H1 (cell line): ENCODE data around the gene UVRAG. TPM values are rescaled to one million over a fixed set of nuclear protein-coding genes. Genes with fewer than 3 reads are reported as not detected.

Experiments used
- CTCF ChIA-PET: fragments of 300-600 bp; sonication (Branson Sonifier 250); formaldehyde crosslinking; loops from one replicate; lab custom pipeline; 2021; ENCODE audit not compliant: partially characterized antibody; lab: Charles Lee
- POLR2A ChIA-PET: fragments of 300-600 bp; sonication (Branson Sonifier 250); formaldehyde crosslinking; loops from one replicate; lab custom pipeline; 2021; ENCODE audit warnings: inconsistent platforms; ENCODE audit not compliant: partially characterized antibody; lab: Charles Lee
- DNase-seq, 2 experiments: peaks; one replicate each; pipeline versions ENCODE4 v3.0.0 to v3.0.0-alpha.2; 2010 to 2022; ENCODE audit warnings: low spot score in 2 of 2, low read depth in 1 of 2, mixed read lengths in 1 of 2
- FAIRE-seq: peaks from 2 replicates; lab custom pipeline; 2011; peaks lifted over from hg19 to GRCh38; lab: Jason Lieb, UNC
- H2AFZ ChIP-seq: 2 replicates; pipeline ENCODE4 v1.8.1; 2012; ENCODE audit warnings: low read length, inconsistent platforms
- H2AK5ac ChIP-seq: 2 replicates; pipeline ENCODE4 v1.6.1; 2013; ENCODE audit warnings: low read depth, low read length
- H2BK120ac ChIP-seq: replicated peaks from 2 replicates; pipeline ENCODE3; 2013; ENCODE audit warnings: low read depth, low read length, inconsistent platforms
- H2BK12ac ChIP-seq: 2 replicates; pipeline ENCODE4 v1.6.1; 2013; ENCODE audit warnings: low read depth, low read length
- H2BK15ac ChIP-seq: 2 replicates; pipeline ENCODE4 v1.6.1; 2013; ENCODE audit warnings: low read length
- H2BK20ac ChIP-seq: 2 replicates; pipeline ENCODE4 v1.6.1; 2013; ENCODE audit warnings: low read length
- H2BK5ac ChIP-seq: 2 replicates; pipeline ENCODE4 v1.6.1; 2013; ENCODE audit warnings: low read depth, low read length
- H3K14ac ChIP-seq: 2 replicates; pipeline ENCODE4 v1.6.1; 2013; ENCODE audit warnings: inconsistent platforms; ENCODE audit not compliant: insufficient read length
- H3K18ac ChIP-seq: 2 replicates; pipeline ENCODE4 v1.6.1; 2013; ENCODE audit warnings: low read length; ENCODE audit errors: extremely low read depth
- H3K23ac ChIP-seq: 2 replicates; pipeline ENCODE4 v1.6.1; 2013; ENCODE audit warnings: inconsistent platforms; ENCODE audit not compliant: insufficient read length
- H3K23me2 ChIP-seq: 2 replicates; pipeline ENCODE4 v1.6.1; 2013; ENCODE audit warnings: low read depth, low read length
- H3K27ac ChIP-seq: 2 replicates; pipeline ENCODE4 v1.6.1; 2011; ENCODE audit warnings: low read depth, low read length, inconsistent platforms
- H3K27me3 ChIP-seq, 4 experiments: replicated peaks in 1 of 4; 1 replicate in 1 of 4; 2 replicates in 3 of 4; pipeline versions ENCODE4 v1.6.1 to v1.8.1; 2011 to 2013; ENCODE audit warnings: low read length in 3 of 4, mild to moderate bottlenecking in 3 of 4, inconsistent platforms in 2 of 4, mixed read lengths in 2 of 4, moderate library complexity in 1 of 4; ENCODE audit not compliant: control insufficient read depth in 3 of 4, insufficient read depth in 3 of 4; ENCODE audit errors: extremely low read depth in 1 of 4
- H3K36me3 ChIP-seq, 4 experiments: 2 replicates each; pipeline versions ENCODE4 v1.6.1 to v1.8.1; 2011 to 2013; ENCODE audit warnings: mild to moderate bottlenecking in 4 of 4, low read length in 3 of 4, moderate library complexity in 2 of 4, control low read depth in 1 of 4, inconsistent platforms in 1 of 4; ENCODE audit not compliant: insufficient read depth in 4 of 4, control insufficient read depth in 2 of 4
- H3K4ac ChIP-seq: replicated peaks from 2 replicates; pipeline ENCODE3; 2013; ENCODE audit warnings: low read length, low read depth, mixed read lengths, inconsistent platforms; ENCODE audit not compliant: insufficient read length
- H3K4me1 ChIP-seq, 4 experiments: replicated peaks in 1 of 4; 1 replicate in 1 of 4; 2 replicates in 3 of 4; pipeline versions ENCODE4 v1.6.1 to v1.8.1; 2011 to 2013; ENCODE audit warnings: low read length in 3 of 4, inconsistent platforms in 2 of 4, mixed read lengths in 1 of 4; ENCODE audit not compliant: insufficient read depth in 4 of 4, control insufficient read depth in 3 of 4
- H3K4me2 ChIP-seq, 2 experiments: 2 replicates each; pipeline versions ENCODE4 v1.6.1 to v1.8.1; 2011 to 2013; ENCODE audit warnings: low read depth in 2 of 2, low read length in 2 of 2, control low read depth in 1 of 2, inconsistent platforms in 1 of 2, mild to moderate bottlenecking in 1 of 2; ENCODE audit not compliant: insufficient read depth in 1 of 2
- H3K4me3 ChIP-seq, 4 experiments: fragments of 200-600, 300-600 bp in 1 of 4; sonication (generic), shearing (Covaris generic), sonication (Bioruptor Twin) in 1 of 4; 2 replicates each; pipeline versions ENCODE4 v1.5.1 to v1.8.1; 2011 to 2016; ENCODE audit warnings: low read length in 4 of 4, low read depth in 3 of 4, control low read depth in 2 of 4, inconsistent platforms in 2 of 4, mild to moderate bottlenecking in 2 of 4, mixed read lengths in 1 of 4, moderate library complexity in 1 of 4; ENCODE audit not compliant: insufficient read depth in 2 of 4; ENCODE audit errors: extremely low read depth in 1 of 4
- H3K56ac ChIP-seq: replicated peaks from 2 replicates; pipeline ENCODE3; 2013; ENCODE audit warnings: low read depth, mild to moderate bottlenecking, mixed read lengths, low read length, inconsistent platforms; ENCODE audit not compliant: insufficient read length
- H3K79me1 ChIP-seq: 2 replicates; pipeline ENCODE4 v1.6.1; 2013; ENCODE audit warnings: low read depth, low read length, control low read depth
- H3K79me2 ChIP-seq, 2 experiments: 2 replicates each; pipeline versions ENCODE4 v1.6.1 to v1.8.1; 2012 to 2013; ENCODE audit warnings: low read length in 2 of 2, mild to moderate bottlenecking in 2 of 2, inconsistent platforms in 1 of 2; ENCODE audit not compliant: insufficient read depth in 2 of 2, control insufficient read depth in 1 of 2
- H3K9ac ChIP-seq, 4 experiments: replicated peaks in 1 of 4; 1 replicate in 1 of 4; 2 replicates in 3 of 4; pipeline versions ENCODE4 v1.6.1 to v1.8.1; 2011 to 2013; ENCODE audit warnings: low read depth in 3 of 4, low read length in 3 of 4, control low read depth in 2 of 4, mild to moderate bottlenecking in 2 of 4, moderate library complexity in 2 of 4, inconsistent platforms in 1 of 4; ENCODE audit errors: extremely low read depth in 1 of 4
- H3K9me3 ChIP-seq, 2 experiments: 2 replicates each; pipeline versions ENCODE4 v1.6.1 to v1.8.1; 2012 to 2013; ENCODE audit warnings: mild to moderate bottlenecking in 2 of 2, moderate library complexity in 2 of 2, control low read depth in 1 of 2, inconsistent platforms in 1 of 2, low read depth in 1 of 2, low read length in 1 of 2, mixed read lengths in 1 of 2; ENCODE audit not compliant: insufficient read depth in 2 of 2
- H4K20me1 ChIP-seq, 2 experiments: replicated peaks in 1 of 2; 2 replicates each; pipeline versions ENCODE3 to v1.8.1; 2011 to 2013; ENCODE audit warnings: inconsistent platforms in 2 of 2, low read length in 2 of 2, mild to moderate bottlenecking in 1 of 2; ENCODE audit not compliant: insufficient read depth in 2 of 2, control insufficient read depth in 1 of 2
- H4K5ac ChIP-seq: 2 replicates; pipeline ENCODE4 v1.6.1; 2013; ENCODE audit warnings: low read length, low read depth, mixed read lengths, inconsistent platforms; ENCODE audit not compliant: insufficient read length
- H4K8ac ChIP-seq: 2 replicates; pipeline ENCODE4 v1.8.0; 2013; ENCODE audit warnings: mild to moderate bottlenecking, moderate library complexity, low read length, inconsistent platforms; ENCODE audit not compliant: insufficient read depth; ENCODE audit errors: extremely low read depth
- H4K91ac ChIP-seq: replicated peaks from 2 replicates; pipeline ENCODE3; 2013; ENCODE audit warnings: low read length, mixed read lengths, inconsistent platforms; ENCODE audit not compliant: insufficient read length
- GABPA ChIP-seq: IDR thresholded peaks from 2 replicates; pipeline ENCODE4 v1.6.1; 2011; ENCODE audit warnings: mild to moderate bottlenecking, low read length, moderate library complexity, borderline replicate concordance; ENCODE audit not compliant: insufficient read depth
- KDM5A ChIP-seq: fragments of 200-600 bp; IDR thresholded peaks from 2 replicates; pipeline ENCODE4 v1.7.1; 2012; ENCODE audit warnings: mild to moderate bottlenecking, low read length, inconsistent platforms, mixed read lengths
- RAD21 ChIP-seq, 2 experiments: IDR thresholded peaks in 1 of 2; conservative IDR thresholded peaks in 1 of 2; 2 replicates each; pipeline ENCODE4 v1.6.1; 2011; ENCODE audit warnings: low read depth in 2 of 2, low read length in 2 of 2, improper control_type of control experiment in 1 of 2, inconsistent platforms in 1 of 2, mild to moderate bottlenecking in 1 of 2, moderate library complexity in 1 of 2
- WGBS, 2 experiments: shearing (Covaris generic) in 1 of 2; methylation state at CpG; one replicate each; pipeline versions ENCODE4 v1.1.6 to v1.1.7; 2013 to 2015; ENCODE audit warnings: low lambda C conversion rate in 2 of 2, mixed read lengths in 2 of 2, inconsistent platforms in 1 of 2, low coverage in 1 of 2, missing lambda C conversion rate in 1 of 2; ENCODE audit not compliant: insufficient replicate concordance in 2 of 2, insufficient coverage in 1 of 2, insufficient read length in 1 of 2; ENCODE audit errors: extremely low coverage in 1 of 2, missing lambda C conversion rate in 1 of 2; 5-methylcytosine and 5-hydroxymethylcytosine counted together
- polyA plus RNA-seq, 7 experiments: library from polyadenylated mRNA; depleted of rRNA in 3 of 7; stranded (reverse) in 5 of 7; unstranded in 2 of 7; fragments of >200 nt in 5 of 7; fragments of 200-250 nt in 2 of 7; gene quantifications; 1 replicate in 5 of 7; 2 replicates in 1 of 7; 4 replicates in 1 of 7; pipeline versions ENCODE4 v1.2.1 to v1.2.3, GENCODE V29; 2011 to 2013; ENCODE audit warnings: missing spikeins in 2 of 7, mixed read lengths in 2 of 7
- total RNA-seq: library from RNA; stranded (reverse); fragmentation: NEBNext Ultra II Directional; extraction: Animal tissue kit (Norgen Biotek cat#: 25700); gene quantifications from 2 replicates; pipeline ENCODE4 v1.2.1, GENCODE V29; 2021
- TF ChIP-seq, protein P1 (sequence below), 3 experiments: IDR thresholded peaks; 1 replicate in 2 of 3; 2 replicates in 1 of 3; pipeline versions ENCODE4 v1.5.1 to v1.6.1; 2011; ENCODE audit warnings: low read length in 3 of 3, mild to moderate bottlenecking in 3 of 3, inconsistent platforms in 2 of 3, low read depth in 1 of 3, moderate library complexity in 1 of 3; ENCODE audit not compliant: insufficient read depth in 1 of 3; ENCODE audit errors: control extremely low read depth in 1 of 3

UVRAG gene
- total and polyA plus RNA-seq, 2 of the 8 experiments (the other 6 are each of a cell fraction or from before 2014, with no cell fraction given) = 5.5 to 14.7 TPM

DNA sequence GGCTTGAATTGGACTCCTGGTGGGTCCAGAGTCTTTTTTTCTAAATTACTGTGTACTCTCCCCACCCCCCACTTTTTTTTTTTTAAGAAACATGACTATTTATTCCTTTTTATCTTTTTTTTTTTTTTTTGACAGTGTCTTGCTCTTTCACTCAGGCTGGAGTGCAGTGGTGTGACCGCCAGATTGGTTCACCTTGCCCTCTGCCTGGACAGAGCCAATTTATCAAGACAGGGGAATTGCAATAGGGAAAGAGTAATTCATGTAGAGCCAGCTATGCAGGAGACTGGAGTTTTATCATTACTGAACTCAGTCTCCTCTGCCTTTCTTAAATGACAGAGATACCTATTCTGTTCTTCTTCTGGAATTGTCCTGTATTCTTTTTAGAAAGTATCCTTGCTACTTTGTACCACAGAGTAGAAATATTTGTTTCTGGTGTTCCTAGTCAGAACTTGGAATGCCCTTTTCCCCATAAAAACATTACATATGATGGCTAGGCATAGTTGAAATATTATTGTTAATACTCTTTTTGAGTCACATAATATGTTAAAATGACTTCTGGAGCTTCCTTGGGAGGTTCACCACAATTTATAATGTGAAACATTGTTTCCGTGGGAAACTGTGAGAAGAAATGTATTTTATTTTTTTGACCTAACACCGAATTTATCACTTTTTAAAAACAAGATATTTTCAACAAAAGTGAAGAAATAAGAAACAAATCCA lies 95.6 kb downstream of the UVRAG start:
- H2AK5ac ChIP-seq = no peak overlapping the region
- no peak overlapping the region for H3K23ac ChIP-seq
- H2BK5ac ChIP-seq = no peak overlapping the region
- H2AFZ ChIP-seq = no peak overlapping the region
- no peak overlapping the region for H2BK12ac ChIP-seq
- no peaks in the 10 kb centered on the region for H3K27me3 ChIP-seq
- H4K5ac ChIP-seq = no peak overlapping the region
- no peaks in the 10 kb centered on the region for H3K79me2 ChIP-seq
- no peak overlapping the region for H3K4me3 ChIP-seq
- FAIRE-seq (no peak), DNase-seq (no peak)
- no peak overlapping the region for H3K9ac ChIP-seq
- TF ChIP-seq, protein P1, sequence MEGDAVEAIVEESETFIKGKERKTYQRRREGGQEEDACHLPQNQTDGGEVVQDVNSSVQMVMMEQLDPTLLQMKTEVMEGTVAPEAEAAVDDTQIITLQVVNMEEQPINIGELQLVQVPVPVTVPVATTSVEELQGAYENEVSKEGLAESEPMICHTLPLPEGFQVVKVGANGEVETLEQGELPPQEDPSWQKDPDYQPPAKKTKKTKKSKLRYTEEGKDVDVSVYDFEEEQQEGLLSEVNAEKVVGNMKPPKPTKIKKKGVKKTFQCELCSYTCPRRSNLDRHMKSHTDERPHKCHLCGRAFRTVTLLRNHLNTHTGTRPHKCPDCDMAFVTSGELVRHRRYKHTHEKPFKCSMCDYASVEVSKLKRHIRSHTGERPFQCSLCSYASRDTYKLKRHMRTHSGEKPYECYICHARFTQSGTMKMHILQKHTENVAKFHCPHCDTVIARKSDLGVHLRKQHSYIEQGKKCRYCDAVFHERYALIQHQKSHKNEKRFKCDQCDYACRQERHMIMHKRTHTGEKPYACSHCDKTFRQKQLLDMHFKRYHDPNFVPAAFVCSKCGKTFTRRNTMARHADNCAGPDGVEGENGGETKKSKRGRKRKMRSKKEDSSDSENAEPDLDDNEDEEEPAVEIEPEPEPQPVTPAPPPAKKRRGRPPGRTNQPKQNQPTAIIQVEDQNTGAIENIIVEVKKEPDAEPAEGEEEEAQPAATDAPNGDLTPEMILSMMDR (IDR thresholded peaks at IDR 0.05; ENCODE audit: control extremely low read depth in 1 of 3, insufficient read depth in 1 of 3, low read depth in 1 of 3, low read length in 3 of 3) = no peak
- TF ChIP-seq KDM5A (no peak), RAD21 (IDR thresholded peaks at IDR 0.05 in 1 of 2, conservative IDR thresholded peaks at IDR 0.05 in 1 of 2; ENCODE audit: low read depth in 2 of 2, low read length in 2 of 2) (no peak), GABPA (no peak)
- no peak overlapping the region for H3K14ac ChIP-seq
- H2BK120ac ChIP-seq = no peak overlapping the region
- H4K91ac ChIP-seq = no peak overlapping the region
- no peaks in the 10 kb centered on the region for H3K36me3 ChIP-seq
- H3K27ac ChIP-seq = no peak overlapping the region
- POLR2A ChIA-PET = no interaction called here
- H4K8ac ChIP-seq = no peak overlapping the region
- no peaks in the 10 kb centered on the region for H3K23me2 ChIP-seq
- WGBS, 2 experiments = 88% methylated on average over 3 of the region's 3 CpGs; no CpG with 5 or more reads in 1 of the 2 experiments
- H3K56ac ChIP-seq = no peak overlapping the region
- H3K18ac ChIP-seq = no peak overlapping the region
- H3K9me3 ChIP-seq = no peaks in the 10 kb centered on the region
- no peak overlapping the region for H3K4me2 ChIP-seq
- H3K4me1 ChIP-seq = no peaks in the 10 kb centered on the region
- CTCF ChIA-PET = interaction anchor here (1.3 kb wide), 1 partner anchor 298 kb away, joined by 3 read pairs; no protein-coding TSS in a partner anchor
- H2BK15ac ChIP-seq = no peak overlapping the region
- H3K79me1 ChIP-seq = no peaks in the 10 kb centered on the region
- no peak overlapping the region for H3K4ac ChIP-seq
- peaks cover 0 to 3% of the 10 kb centered on the region in 2 experiments for H4K20me1 ChIP-seq
- no peak overlapping the region for H2BK20ac ChIP-seq
